LNCaP clone FGC (cell line): Measurements from ENCODE around the gene MAPK9.

Experiments used
- DNase-seq: peaks from one replicate; pipeline ENCODE4 v3.0.0-alpha.2; 2011; ENCODE audit warnings: low read depth
- H3K4me3 ChIP-seq: 2 replicates; pipeline ENCODE4 v1.5.1; 2011; ENCODE audit warnings: mild to moderate bottlenecking, low read depth, low read length, control low read depth
- TF ChIP-seq, protein P1 (sequence below): IDR thresholded peaks from 2 replicates; pipeline ENCODE4 v1.5.1; 2012; ENCODE audit warnings: mild to moderate bottlenecking; ENCODE audit not compliant: control insufficient read depth, insufficient read depth; ENCODE audit errors: extremely low read depth

Gene MAPK9

DNA sequence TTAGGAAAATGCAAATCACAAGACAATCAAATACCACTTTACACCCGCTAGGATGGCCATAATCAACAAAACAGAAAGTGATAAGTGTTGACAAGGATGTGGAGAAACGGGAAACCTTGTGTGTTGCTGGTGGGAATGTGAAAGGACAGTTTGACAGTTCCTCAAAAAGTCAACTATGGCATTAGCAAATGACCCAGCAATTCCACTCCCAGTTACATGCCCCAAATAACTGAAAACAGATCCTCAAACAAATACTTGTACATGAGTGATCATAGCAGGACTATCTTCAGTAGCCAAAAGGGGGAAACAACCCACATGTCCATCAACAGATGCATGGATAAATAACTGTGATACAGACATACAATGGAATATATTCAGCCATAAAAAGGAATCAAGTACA lies 104.1 kb downstream of the MAPK9 start:
- TF ChIP-seq, protein P1, sequence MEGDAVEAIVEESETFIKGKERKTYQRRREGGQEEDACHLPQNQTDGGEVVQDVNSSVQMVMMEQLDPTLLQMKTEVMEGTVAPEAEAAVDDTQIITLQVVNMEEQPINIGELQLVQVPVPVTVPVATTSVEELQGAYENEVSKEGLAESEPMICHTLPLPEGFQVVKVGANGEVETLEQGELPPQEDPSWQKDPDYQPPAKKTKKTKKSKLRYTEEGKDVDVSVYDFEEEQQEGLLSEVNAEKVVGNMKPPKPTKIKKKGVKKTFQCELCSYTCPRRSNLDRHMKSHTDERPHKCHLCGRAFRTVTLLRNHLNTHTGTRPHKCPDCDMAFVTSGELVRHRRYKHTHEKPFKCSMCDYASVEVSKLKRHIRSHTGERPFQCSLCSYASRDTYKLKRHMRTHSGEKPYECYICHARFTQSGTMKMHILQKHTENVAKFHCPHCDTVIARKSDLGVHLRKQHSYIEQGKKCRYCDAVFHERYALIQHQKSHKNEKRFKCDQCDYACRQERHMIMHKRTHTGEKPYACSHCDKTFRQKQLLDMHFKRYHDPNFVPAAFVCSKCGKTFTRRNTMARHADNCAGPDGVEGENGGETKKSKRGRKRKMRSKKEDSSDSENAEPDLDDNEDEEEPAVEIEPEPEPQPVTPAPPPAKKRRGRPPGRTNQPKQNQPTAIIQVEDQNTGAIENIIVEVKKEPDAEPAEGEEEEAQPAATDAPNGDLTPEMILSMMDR = no peak
- no peak for DNase-seq
- H3K4me3 ChIP-seq = no peak overlapping the region
